HEK293T (cell line): ENCODE data around the gene RNFT2.
"Not testable (repeated sequence)": the region's sequence is repeated elsewhere in the genome, so short reads cannot be mapped to it uniquely, and the experiment has no call there.

ENCODE experiments used
- CTCF ChIA-PET: fragments of 350-600 bp; formaldehyde crosslinking; extraction: SDS; loops from one replicate; lab custom pipeline; 2021; ENCODE audit warnings: antibody characterized with exemption, inconsistent platforms; lab: Yijun Ruan, JAX
- POLR2A ChIA-PET: fragments of 350-600 bp; formaldehyde crosslinking; extraction: SDS; loops from one replicate; lab custom pipeline; 2020; ENCODE audit warnings: antibody characterized with exemption, inconsistent platforms; lab: Yijun Ruan, JAX
- DNase-seq: peaks from one replicate; pipeline ENCODE4 v3.0.0; 2012; ENCODE audit warnings: mixed read lengths; ENCODE audit errors: extremely low spot score
- ARNT ChIP-seq: fragments of 450-650 bp; IDR thresholded peaks from 2 replicates; pipeline ENCODE4 v1.6.1; 2017; ENCODE audit warnings: mild to moderate bottlenecking
- BHLHE40 ChIP-seq: fragments of 450-650 bp; IDR thresholded peaks from 2 replicates; pipeline ENCODE4 v1.6.1; 2016; ENCODE audit warnings: mild to moderate bottlenecking, moderate library complexity, borderline replicate concordance
- CTBP1 ChIP-seq: fragments of 450-650 bp; IDR thresholded peaks from 2 replicates; pipeline ENCODE4 v1.6.1; 2016; ENCODE audit warnings: borderline replicate concordance
- ELF4 ChIP-seq: fragments of 450-650 bp; IDR thresholded peaks from 2 replicates; pipeline ENCODE4 v1.6.1; 2017; ENCODE audit warnings: antibody characterized with exemption
- FOXA1 ChIP-seq: fragments of 450-650 bp; IDR thresholded peaks from 2 replicates; pipeline ENCODE4 v1.6.1; 2016; ENCODE audit warnings: mild to moderate bottlenecking
- FOXK2 ChIP-seq: fragments of 450-650 bp; IDR thresholded peaks from 2 replicates; pipeline ENCODE4 v1.6.1; 2016; ENCODE audit warnings: mild to moderate bottlenecking
- FOXM1 ChIP-seq: fragments of 450-650 bp; IDR thresholded peaks from 2 replicates; pipeline ENCODE4 v1.6.1; 2017; ENCODE audit warnings: mild to moderate bottlenecking, borderline replicate concordance
- HDGF ChIP-seq: fragments of 450-650 bp; IDR thresholded peaks from 2 replicates; pipeline ENCODE4 v1.6.1; 2017; ENCODE audit warnings: antibody characterized with exemption, borderline replicate concordance
- L3MBTL2 ChIP-seq: fragments of 450-650 bp; conservative IDR thresholded peaks from 2 replicates; pipeline ENCODE4 v1.6.1; 2016; ENCODE audit warnings: mild to moderate bottlenecking
- LEF1 ChIP-seq: fragments of 450-650 bp; IDR thresholded peaks from 2 replicates; pipeline ENCODE4 v1.6.1; 2017; ENCODE audit warnings: mild to moderate bottlenecking, borderline replicate concordance
- NFRKB ChIP-seq: fragments of 450-650 bp; IDR thresholded peaks from 2 replicates; pipeline ENCODE4 v1.6.1; 2016; ENCODE audit warnings: mild to moderate bottlenecking, moderate library complexity
- PKNOX1 ChIP-seq: fragments of 450-650 bp; IDR thresholded peaks from 2 replicates; pipeline ENCODE4 v1.6.1; 2016
- SP1 ChIP-seq: fragments of 450-650 bp; IDR thresholded peaks from 2 replicates; pipeline ENCODE4 v1.6.1; 2017
- SUZ12 ChIP-seq: fragments of 450-650 bp; IDR thresholded peaks from 2 replicates; pipeline ENCODE4 v1.6.1; 2016; ENCODE audit warnings: mild to moderate bottlenecking
- TARDBP ChIP-seq: fragments of 450-650 bp; IDR thresholded peaks from 2 replicates; pipeline ENCODE4 v1.6.1; 2016
- ZNF384 ChIP-seq: fragments of 450-650 bp; IDR thresholded peaks from 2 replicates; pipeline ENCODE4 v1.6.1; 2016

The RNFT2 gene

GRCh38 chr12:116808113-116809105, 70.3 kb downstream of the RNFT2 start:
- POLR2A ChIA-PET = no interaction called here
- CTCF ChIA-PET = no interaction called here

GRCh38 chr12:116812238-116812637, 74.1 kb downstream of the RNFT2 start:
- POLR2A ChIA-PET = no interaction called here
- CTCF ChIA-PET = no interaction called here
- TF ChIP-seq CTBP1 (no peak), BHLHE40 (no peak), NFRKB (no peak), ARNT (no peak), SUZ12 (no peak)
- no peak for DNase-seq

More at GRCh38 chr12:116808113-116809105, 70.3 kb downstream of the RNFT2 start:
- no peak for DNase-seq
- no peak for TF ChIP-seq L3MBTL2
- TF ChIP-seq SUZ12 = no peak
- no peak for TF ChIP-seq CTBP1
- no peak for TF ChIP-seq BHLHE40
- no peak for TF ChIP-seq HDGF

GRCh38 chr12:116813271-116814041, 75.3 kb downstream of the RNFT2 start:
- no peak for DNase-seq
- no peak for TF ChIP-seq FOXM1
- TF ChIP-seq FOXA1 = no peak
- TF ChIP-seq FOXK2 = no peak
- no peak for TF ChIP-seq CTBP1
- no peak for TF ChIP-seq SP1
- no peak for TF ChIP-seq BHLHE40
- no peak for TF ChIP-seq SUZ12
- no peak for TF ChIP-seq LEF1
- TF ChIP-seq HDGF = no peak
- TF ChIP-seq ZNF384 = no peak
- no peak for TF ChIP-seq NFRKB
- TF ChIP-seq L3MBTL2 = no peak
- no peak for TF ChIP-seq ARNT
- no peak for TF ChIP-seq ELF4
- CTCF ChIA-PET = no interaction called here
- POLR2A ChIA-PET = no interaction called here

GRCh38 chr12:116814766-116815165, 76.7 kb downstream of the RNFT2 start:
- CTCF ChIA-PET, DNase-seq, POLR2A ChIA-PET: not testable (repeated sequence)

- TF ChIP-seq TARDBP = no peak
- no peak for TF ChIP-seq NFRKB
- TF ChIP-seq ZNF384 = no peak
- no peak for TF ChIP-seq FOXK2
- TF ChIP-seq SUZ12 = no peak
- TF ChIP-seq L3MBTL2 = no peak
- TF ChIP-seq ARNT = no peak
- no peak for TF ChIP-seq ELF4
- TF ChIP-seq HDGF = no peak
- TF ChIP-seq FOXM1 = no peak
- ChIA-PET CTCF (no interaction called here), POLR2A (interaction anchor here (1.1 kb wide), 1 partner anchor 62 kb away, joined by 4 read pairs; the partner anchor contains the start of gene HRK)
- DNase-seq = no peak
Observed at GRCh38 chr12:116818341-116818856, 80.3 kb downstream of the RNFT2 start.

- POLR2A ChIA-PET = interaction anchor here (0.7 to 1.4 kb wide), 3 partner anchors 39 to 63 kb away, joined by 3 to 4 read pairs (median 4); partner anchors contain the start of gene HRK
- DNase-seq = peak; percentile 99
- CTCF ChIA-PET = no interaction called here
- TF ChIP-seq L3MBTL2 (0 out of 2 replicates have a peak, but pooled peaks have one; percentile 26), LEF1 (peak; percentile 27; the same call in 1 of the 2 replicates), SUZ12 (no peak)
Observed at GRCh38 chr12:116818948-116819832, 81.1 kb downstream of the RNFT2 start.

GRCh38 chr12:116820064-116820656, 82.0 kb downstream of the RNFT2 start:
- ChIA-PET POLR2A (interaction anchor here (1.4 kb wide), 1 partner anchor 63 kb away, joined by 4 read pairs; no protein-coding TSS in a partner anchor), CTCF (no interaction called here)
- DNase-seq = no peak
- TF ChIP-seq TARDBP (no peak), CTBP1 (no peak), HDGF (no peak), BHLHE40 (no peak), ARNT (no peak), ZNF384 (no peak), LEF1 (no peak), FOXA1 (no peak), SUZ12 (no peak), FOXM1 (no peak), ELF4 (no peak), SP1 (no peak), FOXK2 (no peak), L3MBTL2 (no peak), PKNOX1 (no peak), NFRKB (no peak)
